Renal cortex interstitium (tissue), 11 donors: ENCODE data around the gene GRB10. TPM values are rescaled to one million over a fixed set of nuclear protein-coding genes. Genes with fewer than 3 reads are reported as not detected.
A peak's percentile ranks its signal among the peaks of the same experiment; 100 is the strongest.
"Not testable (repeated sequence)": the region's sequence is repeated elsewhere in the genome, so short reads cannot be mapped to it uniquely, and the experiment has no call there.

ENCODE experiments used
- DNase-seq, 11 donors: peaks; one replicate each; pipeline ENCODE4 v3.0.0-alpha.2; 2013; ENCODE audit warnings: low read depth in 9 of 11, low spot score in 4 of 11; ENCODE audit errors: extremely low read depth in 1 of 11
- polyA plus RNA-seq, 3 donors: library from polyadenylated mRNA; unstranded; fragments of 120-200 nt; gene quantifications; one replicate each; pipeline ENCODE4 v1.2.1, GENCODE V29; 2013; ENCODE audit not compliant: insufficient read length in 3 of 3

The GRB10 gene
- polyA plus RNA-seq, 3 donors, result 33.6 to 43.5 (median 38.9) TPM

DNA sequence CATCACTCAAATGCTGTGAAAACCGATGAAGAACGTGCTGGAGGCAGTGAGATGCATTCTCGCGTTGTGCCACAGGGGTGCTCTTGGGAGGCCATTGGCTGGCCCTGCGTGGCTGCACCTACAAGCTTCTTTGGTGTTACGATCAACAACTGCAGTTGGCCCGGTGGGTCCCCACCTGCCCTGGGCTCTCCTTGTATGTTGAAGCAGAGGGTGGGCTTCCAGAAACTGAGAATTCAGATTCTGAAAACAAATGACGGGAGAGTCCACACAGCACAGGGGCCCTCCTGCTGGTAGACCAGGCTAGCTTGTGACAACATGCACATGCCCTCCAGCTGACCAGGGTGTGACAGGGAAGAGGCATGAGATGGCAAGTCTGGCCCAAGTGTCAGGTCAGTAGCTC, 193.8 kb downstream of the GRB10 start:
- DNase-seq, result no peak

DNA sequence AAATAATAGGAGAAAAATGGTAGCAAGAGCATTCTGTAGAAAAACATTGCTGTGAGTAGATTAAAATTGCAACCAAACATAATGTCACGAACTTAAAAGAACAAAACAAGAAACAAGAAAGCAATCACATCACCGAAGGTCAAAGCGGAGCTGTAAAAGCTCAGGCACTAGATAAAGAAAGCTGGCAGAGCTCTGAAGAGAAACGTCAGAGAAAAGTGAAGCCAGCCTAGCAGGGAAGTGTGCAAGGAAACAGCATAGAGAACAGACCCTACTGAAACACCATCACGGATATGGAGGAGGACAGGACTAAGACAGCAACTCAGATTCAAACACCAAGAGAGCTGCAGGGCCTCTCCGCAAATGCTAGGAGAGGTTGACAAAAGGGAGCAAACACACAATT, 195.0 kb downstream of the GRB10 start:
- no peak for DNase-seq

DNA sequence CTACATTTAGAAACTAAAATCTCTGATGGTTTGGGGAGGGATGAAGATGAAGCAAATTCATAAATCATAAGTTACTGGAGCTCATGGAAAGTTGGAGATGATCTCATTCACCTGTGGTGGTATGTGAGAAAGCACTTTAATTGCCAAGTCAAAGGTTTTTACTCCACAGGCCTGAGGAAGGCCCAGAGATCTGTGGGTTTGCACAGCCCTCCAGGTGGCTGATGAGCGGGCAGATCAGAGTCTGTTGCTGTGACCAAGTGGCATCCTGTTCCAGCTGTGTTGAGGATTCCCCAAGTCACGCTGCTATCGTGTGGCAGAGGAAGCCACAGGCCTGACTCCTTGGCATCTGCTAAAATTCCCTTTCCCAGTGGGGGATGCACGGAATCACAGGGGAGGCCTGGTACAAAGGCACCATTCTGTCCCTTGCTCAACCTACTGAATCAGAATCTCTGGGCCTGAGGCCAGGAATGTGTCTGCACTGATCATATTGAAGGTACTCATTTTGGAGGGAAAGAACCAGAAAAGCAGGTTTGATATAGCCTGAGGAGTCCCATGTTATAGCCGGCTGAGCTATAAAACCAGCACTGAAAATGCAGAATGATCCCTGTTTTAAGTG, 197.8 kb downstream of the GRB10 start:
- no peak for DNase-seq

DNA sequence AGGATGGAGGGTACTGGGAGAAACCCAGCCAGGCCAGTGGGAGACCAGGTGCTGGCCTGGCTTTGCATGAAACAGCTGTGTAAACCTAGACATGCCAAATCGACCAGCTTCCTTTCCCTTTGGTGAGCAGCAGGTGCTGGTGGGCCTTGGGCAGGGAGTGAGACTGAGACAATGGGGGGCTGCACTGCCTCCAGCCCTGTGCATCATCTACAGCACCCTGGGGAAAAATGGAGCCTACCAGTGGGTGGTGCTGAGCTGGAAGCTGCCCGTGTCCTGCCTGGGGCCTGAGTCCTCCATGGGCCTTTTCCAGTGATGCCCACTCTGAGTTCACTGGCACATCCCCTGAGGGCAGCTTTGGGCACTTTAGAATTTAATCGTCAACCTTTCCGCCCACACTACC, 198.3 kb downstream of the GRB10 start:
- no peak for DNase-seq

DNA sequence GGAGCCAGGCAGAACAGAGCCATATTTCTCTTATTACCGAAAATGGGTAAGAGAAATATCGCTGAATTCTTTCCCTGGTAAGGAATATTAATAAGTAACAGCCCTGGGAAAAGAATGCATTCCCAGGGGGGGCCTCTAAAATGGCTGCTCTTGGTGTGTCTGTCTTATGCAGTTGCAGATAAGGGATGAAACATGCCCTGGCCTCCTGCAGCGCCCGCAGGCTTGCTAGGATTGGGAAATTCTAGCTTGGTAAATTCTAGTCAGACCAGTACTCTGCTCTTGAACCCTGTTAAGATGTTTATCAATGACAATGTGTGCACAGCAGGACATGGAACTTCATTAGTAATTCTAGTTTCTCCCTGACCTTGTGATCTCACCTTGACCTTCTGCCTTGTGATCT, 199.4 kb downstream of the GRB10 start:
- not testable (repeated sequence) for DNase-seq

DNA sequence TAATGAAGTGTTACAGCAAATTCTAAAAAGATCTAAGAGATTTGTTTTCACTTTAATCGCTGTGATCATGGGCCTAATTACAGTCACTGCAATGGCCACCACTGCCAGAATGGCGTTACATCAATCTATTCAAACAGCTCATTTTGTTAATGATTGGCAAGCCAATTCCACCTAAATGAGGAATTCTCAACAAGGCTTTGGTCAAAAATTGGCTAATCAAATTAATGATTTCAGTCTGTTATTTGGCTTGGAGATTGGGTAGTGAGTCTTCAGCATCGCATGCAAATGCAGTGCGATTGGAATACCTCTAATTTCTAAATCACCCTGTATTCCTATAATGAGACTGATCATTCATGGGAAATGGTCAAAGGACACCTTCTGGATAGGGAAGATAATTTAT, 200.4 kb downstream of the GRB10 start:
- not testable (repeated sequence) for DNase-seq

DNA sequence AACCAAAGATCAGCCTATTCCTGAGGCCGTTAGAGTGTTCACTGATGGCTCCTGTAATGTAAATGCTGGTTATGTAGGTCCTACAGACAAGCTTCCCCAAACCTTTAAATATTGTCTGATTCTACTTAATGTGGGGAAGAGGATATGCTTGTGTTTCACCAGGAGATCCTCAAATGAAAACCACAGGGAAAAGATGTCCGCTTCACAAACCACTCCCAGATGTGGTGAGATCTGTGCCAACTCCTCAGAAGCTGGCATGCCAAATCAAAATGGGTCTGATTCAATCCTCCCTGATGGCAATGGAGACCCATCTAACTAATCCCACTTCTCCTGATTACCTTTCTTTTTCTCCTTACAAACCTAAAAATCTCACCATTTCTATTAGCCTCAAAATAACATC, 202.0 kb downstream of the GRB10 start:
- DNase-seq, result not testable (repeated sequence)

DNA sequence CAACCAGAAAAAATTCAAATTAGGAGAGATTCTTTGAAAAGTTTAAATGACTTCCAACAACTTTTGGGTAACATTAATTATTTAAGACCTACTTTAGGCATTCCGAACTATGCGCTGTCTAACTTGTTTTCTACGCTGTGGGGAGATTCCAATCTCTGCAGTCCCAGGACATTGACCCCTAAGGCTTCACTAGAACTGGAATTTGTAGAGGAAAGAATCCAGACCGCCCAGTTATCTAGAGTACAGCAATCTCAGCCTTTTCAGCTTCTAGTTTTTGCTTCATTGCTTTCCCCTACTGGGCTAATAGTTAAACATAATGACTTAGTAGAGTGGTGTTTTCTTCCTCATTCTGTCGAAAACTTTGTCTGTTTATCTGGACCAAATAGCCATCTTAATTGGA, 202.6 kb downstream of the GRB10 start:
- DNase-seq, result no peak

DNA sequence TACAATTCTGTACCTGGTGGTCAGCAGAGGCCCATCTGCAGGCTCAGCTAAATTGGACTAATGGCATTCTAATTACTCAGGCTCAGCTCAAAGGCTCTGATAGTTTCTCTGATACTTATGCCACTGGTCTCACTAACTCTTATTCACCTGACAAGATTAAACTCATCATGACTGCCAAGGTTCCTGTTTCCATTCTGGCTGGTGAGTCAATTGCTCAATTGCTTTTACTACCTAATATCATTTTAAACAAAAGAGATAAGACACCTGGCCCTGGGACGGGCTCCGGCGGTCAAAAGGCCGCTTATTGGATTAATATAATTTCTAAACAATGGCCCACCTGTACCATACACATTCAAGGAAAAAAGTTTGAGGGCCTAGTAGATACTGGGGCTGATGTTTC, 204.6 kb downstream of the GRB10 start:
- DNase-seq, result not testable (repeated sequence)

DNA sequence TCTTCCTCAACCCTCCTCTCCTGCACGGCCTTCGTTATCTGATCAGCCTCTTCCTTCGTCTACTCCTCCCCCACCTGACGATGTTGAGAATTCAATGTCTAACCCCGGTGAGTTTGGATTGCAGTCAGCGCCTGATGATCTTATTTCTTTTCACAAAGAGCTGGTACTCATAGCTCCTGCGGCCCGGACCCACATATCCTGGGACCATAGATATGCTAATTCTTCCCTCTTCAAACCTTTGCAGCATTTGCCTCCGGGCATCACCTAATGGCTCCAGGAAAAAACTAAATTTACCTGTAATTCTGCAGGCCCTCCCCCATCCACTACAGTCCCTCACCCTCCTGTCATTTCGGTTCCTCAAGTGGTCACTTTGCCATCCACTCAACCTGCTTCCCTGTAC, 205.1 kb downstream of the GRB10 start:
- no peak for DNase-seq

DNA sequence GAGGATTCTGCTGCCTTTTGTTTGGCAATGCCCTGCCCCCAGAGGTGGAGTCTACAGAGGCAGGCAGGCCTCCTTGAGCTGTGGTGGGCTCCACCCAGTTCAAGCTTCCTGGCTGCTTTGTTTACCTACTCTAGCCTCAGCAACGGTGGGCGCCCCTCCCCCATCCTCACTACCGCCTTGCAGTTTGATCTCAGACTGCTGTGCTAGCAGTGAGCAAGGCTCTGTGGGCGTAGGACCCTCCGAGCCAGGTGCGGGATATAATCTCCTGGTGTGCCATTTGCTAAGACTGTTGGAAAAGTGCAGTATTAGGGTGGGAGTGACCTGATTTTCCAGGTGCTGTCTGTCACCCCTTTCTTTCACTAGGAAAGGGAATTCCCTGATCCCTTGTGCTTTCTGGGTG, 206.3 kb downstream of the GRB10 start:
- not testable (repeated sequence) for DNase-seq

DNA sequence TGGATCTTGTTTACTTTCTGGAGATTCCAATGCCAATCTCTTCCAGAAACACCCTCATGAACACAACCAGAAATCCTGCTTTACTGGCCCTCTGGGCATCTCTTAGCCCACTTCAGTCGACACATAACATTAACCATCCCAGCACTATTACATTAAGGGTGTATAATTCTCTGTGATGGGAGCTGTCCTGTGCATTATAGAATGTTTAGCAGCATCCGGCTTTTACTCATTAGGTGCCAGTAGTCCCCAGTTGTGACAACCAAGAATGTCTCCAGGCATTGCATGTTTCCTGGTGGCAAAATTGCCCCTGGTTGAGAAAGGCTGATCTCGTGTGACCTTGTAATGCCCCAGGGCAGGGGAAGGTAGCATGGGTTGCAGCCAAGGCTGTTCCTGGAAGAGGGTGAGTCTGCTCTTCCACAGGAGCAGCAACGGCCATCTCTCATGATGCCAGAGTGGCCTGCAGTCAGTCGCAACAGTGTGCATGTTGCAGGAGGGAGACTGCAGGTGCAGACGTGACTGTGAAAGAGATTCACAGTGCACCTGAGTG, 214.9 kb downstream of the GRB10 start:
- DNase-seq, result no peak

DNA sequence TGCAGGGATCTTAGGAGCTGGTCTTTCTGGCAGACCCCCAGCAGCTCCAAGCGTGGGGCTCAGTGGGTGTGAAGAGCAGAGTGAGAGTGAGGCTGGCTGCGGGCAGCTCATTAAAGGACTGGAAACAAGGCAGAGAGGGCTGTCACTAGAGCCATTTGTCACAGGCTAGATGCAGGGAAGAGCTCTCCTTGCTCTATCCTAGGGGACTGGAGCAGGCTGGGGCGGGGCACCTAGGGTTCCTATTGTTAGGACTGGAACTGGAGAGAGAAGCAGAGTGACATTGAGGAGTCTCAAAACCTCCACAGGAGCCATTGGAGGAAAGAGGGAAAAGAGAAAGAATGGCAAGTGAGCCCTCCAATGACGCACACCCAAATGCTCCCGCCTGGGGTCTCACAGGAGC, 216.7 kb downstream of the GRB10 start:
- no peak for DNase-seq

DNA sequence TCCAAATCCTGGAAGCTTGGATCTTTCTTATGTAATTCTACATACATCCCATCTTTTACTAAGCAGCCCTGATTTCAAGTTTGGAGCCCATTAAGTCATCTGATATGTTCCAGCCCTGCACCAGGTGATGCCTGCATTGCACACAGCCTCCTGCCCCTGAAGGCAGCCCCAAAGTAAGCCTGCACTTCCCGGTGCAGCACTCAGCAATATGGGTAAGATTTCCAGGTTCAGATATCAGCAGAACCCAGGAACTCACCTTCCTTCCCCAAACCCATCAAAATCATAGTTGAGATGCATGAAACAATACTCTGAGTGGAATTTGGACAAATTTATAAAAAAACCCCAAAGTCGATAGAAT, 217.2 kb downstream of the GRB10 start:
- no peak for DNase-seq

DNA sequence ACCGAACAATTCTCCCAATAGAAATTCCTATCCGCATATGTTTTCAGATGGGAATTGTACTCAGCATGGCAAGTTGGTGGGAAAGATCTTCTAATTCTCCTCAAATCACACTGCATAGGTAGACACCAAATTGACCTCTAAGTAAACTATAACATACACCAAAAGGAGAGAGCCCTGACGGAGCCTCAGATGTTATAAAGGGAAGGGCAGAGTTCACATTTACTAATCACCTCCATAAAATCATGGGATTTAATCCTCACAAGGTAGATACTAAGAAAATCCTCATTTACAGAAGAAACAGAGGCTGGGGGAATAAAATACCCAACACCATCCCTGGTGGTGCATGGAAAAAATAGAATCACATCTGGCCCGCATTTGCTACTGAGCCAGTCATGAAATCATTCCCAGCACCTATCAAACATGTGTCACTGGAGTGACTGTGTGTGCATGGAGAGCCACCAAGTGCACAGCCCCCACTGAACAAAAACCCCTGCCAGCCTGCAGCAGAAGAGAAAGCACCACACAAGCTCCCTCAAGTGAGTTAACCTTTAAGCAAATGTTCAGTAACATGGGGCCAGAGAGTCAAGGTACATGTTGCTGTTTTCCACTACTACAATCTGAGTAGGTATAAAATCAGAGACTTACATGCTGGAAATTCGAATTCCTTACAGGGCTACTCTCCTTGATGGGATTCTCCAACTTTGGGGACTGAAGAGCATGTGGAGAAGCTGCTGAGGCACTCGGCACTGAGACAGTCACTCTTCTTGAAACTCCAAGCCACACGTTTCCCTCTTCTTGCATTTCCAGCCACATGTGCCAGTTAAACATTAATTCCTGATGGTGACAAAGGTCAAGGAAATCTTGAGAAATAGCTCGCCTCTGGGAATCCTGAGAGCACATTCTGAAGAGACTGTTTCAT, 217.8 kb downstream of the GRB10 start, which contains the start of gene DDC:
DDC (minus strand) TSS at position 766 of the 919 bp plus-strand sequence. CDS start 21,320 bp downstream, outside the sequence.
- peak in 4 of 11 donors; percentile 20 to 73 (median 29) for DNase-seq

DNA sequence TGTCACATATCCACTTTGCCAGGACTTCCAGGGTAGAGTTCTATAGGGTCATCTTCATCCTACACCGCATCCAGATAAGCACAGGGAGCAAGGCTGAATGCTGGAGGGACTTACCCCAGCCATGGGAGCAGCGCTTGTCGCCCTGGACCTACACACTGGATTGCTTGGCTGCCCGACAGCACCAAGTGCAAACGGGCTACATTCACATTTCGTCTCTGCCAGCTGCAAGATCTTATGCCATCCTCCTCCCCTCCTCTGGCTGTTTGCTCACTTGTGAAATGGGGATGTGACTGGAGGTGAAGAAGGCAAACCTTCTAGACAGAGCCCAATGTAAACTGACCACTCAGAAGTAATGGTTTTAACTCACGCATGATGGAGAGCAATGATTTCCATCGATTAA, 218.5 kb downstream of the GRB10 start:
- DNase-seq, result no peak

DNA sequence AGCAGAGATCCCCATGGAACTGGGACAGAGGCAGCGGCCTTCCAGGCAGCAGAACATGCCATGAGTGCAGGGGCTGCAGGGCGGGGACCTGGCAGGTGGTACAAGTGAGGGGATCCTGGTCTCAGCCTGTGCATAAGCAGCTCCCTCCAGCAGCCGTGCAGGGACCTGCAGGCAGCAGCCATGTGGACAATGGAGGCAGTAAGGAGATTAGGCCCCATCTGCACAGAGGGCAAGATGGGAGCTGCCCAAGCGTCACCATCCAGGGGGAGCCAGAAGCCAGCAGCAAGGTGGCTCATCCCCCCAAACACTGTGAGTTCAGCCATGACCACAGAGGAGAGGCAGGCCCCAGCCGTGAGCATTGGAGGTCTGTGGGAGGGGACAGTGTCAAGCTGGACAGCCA, 220.6 kb downstream of the GRB10 start:
- no peak for DNase-seq

DNA sequence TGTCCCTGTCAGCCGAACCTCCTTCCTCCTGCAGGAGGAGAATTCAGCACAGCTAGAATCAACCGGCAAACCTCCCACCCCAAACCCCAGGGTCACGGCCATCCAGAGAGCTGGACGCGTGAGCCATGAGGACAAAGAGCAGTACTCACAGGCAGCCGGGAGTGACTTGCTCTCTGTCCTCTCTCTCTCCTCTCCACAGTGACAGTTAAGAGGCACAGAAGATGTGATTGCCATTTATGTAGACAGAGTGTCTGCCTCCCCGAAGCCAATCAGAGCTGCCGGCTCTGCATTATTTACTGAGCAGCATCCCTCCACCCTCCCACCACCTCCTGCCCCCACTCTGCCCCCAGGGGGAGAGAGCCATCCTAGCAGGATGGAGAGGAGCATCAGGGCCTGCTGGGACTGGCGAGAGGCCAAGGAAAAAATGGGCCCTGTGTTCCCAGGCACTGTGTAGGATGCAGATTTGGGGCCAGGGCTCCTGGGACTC, 221.8 kb downstream of the GRB10 start:
- DNase-seq, result no peak

DNA sequence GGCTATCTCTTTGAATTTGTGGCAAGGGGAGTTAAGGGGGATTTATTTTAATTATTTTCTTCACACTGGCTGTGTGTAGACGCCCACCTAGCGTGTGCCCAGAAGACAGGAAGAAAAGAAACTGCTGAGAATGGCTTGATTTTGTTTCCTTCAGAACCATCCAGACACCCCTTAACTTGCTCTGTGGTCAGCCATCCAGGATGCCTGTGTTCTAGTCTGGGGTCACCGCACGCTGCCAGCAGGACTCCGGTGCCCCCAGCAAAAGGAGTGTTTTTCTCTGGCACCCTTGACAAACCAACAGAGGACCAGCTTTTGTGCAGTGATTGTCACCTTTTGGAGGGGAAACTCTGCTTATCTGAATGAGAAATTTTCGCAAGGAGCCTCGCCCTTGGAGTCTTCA, 222.8 kb downstream of the GRB10 start:
- no peak for DNase-seq
